MCF 10A (cell line): ENCODE data around the gene CEND1. TPM values are rescaled to one million over a fixed set of nuclear protein-coding genes. Genes with fewer than 3 reads are reported as not detected.

Experiments
- BruUV-seq: library from RNA; stranded (reverse); fragments of 400-500 nt; replicated peaks from 2 replicates; lab custom pipeline; 2021; lab: Mats Ljungman, UMichigan
- CTCF ChIA-PET: fragments of 300-600 bp; sonication (Branson Sonifier 250); formaldehyde crosslinking; extraction: SDS; loops from one replicate; lab custom pipeline; 2021; ENCODE audit warnings: antibody characterized with exemption, inconsistent platforms; lab: Yijun Ruan, JAX
- POLR2A ChIA-PET: fragments of 300-600, 350-650 bp; sonication (Branson Sonifier 250); formaldehyde crosslinking; extraction: SDS; loops from one replicate; lab custom pipeline; 2020; ENCODE audit warnings: antibody characterized with exemption, inconsistent platforms; lab: Yijun Ruan, JAX
- DNase-seq: peaks from one replicate; pipeline ENCODE4 v3.0.0-alpha.2; 2018; ENCODE audit not compliant: unreplicated experiment
- H3K27ac Mint-ChIP-seq: one replicate; pipeline ENCODE4 v1.8.0; 2022; ENCODE audit warnings: mild to moderate bottlenecking, low read depth, mixed read lengths; ENCODE audit not compliant: unreplicated experiment
- H3K27me3 Mint-ChIP-seq: one replicate; pipeline ENCODE4 v1.8.0; 2022; ENCODE audit warnings: mixed read lengths; ENCODE audit not compliant: insufficient read depth, unreplicated experiment
- H3K36me3 Mint-ChIP-seq: one replicate; pipeline ENCODE4 v1.8.0; 2022; ENCODE audit warnings: mild to moderate bottlenecking, moderate library complexity, mixed read lengths; ENCODE audit not compliant: insufficient read depth, unreplicated experiment
- H3K4me1 Mint-ChIP-seq: one replicate; pipeline ENCODE4 v1.8.0; 2022; ENCODE audit warnings: mixed read lengths; ENCODE audit not compliant: insufficient read depth, unreplicated experiment
- H3K4me3 Mint-ChIP-seq: one replicate; pipeline ENCODE4 v1.8.0; 2022; ENCODE audit warnings: mild to moderate bottlenecking, moderate library complexity, mixed read lengths; ENCODE audit not compliant: unreplicated experiment
- H3K9me3 Mint-ChIP-seq: one replicate; pipeline ENCODE4 v1.8.0; 2022; ENCODE audit warnings: mixed read lengths; ENCODE audit not compliant: unreplicated experiment
- CTCF ChIP-seq: fragments of 200-600 bp; IDR thresholded peaks from one replicate; pipeline ENCODE4 v1.8.0; 2022; ENCODE audit warnings: antibody characterized with exemption, mild to moderate bottlenecking; ENCODE audit not compliant: unreplicated experiment
- intact Hi-C: fragments of 100-400 bp; cut with micrococcal nuclease; formaldehyde crosslinking; loops from 2 replicates; pipeline ENCODE4 v1.14.1; 2022
- total RNA-seq: library from RNA; stranded (reverse); gene quantifications from 2 replicates; pipeline ENCODE4 v1.2.3, GENCODE V29; 2022

Gene CEND1
- total RNA-seq, 1 experiment from 2014 or later = not detected

DNA sequence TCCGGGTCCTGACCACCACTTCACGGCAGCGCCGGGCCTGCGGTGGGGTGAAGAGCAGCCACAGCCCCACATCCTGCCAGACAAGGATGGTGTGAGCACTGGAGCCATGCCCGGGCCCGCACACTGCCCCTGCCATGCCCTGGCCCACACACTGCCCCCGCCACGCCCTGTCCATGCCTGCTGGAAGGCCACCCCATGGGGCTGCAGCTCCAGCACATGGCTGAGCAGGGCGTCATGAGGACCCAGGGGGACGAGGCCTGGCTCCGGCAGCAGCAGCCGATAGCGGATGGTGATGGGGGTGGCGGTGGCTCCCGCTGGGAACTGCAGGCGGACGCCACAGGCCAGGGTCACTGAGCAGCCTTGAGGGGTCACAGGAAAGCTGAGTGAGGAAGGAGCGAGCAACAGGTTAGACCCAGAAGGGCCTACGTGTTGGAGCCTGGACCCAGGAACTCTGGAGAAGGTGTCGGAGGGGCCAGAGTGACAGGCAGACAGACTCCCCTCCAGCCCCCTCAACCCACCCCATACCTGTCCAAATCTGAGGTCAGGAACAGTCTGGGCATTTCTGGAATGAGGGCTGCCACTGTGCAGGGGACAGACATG lies 12.2 kb upstream of the CEND1 start:
- no peaks in the 10 kb centered on the region for H3K4me1 Mint-ChIP-seq
- BruUV-seq = no TSS peak
- TF ChIP-seq CTCF = no peak
- ChIA-PET POLR2A (interaction anchor here (1.2 to 8.3 kb wide), 2 partner anchors 9 to 17 kb away, joined by 4 to 149 read pairs; partner anchors contain the start of gene PNPLA2), CTCF (interaction anchor here (1.1 kb wide), 1 partner anchor 283 kb away, joined by 3 read pairs; no protein-coding TSS in a partner anchor)
- peaks cover 27% of the 10 kb centered on the region for H3K36me3 Mint-ChIP-seq
- intact Hi-C loops = no loop called here
- no peak overlapping the region for H3K4me3 Mint-ChIP-seq
- no peak overlapping the region for H3K27ac Mint-ChIP-seq
- no peak for DNase-seq
- no peaks in the 10 kb centered on the region for H3K9me3 Mint-ChIP-seq
- no peaks in the 10 kb centered on the region for H3K27me3 Mint-ChIP-seq

GRCh38 chr11:801097-801780 lies 11.3 kb upstream of the CEND1 start:
- no peak for DNase-seq
- Mint-ChIP-seq H3K4me1 (no peaks in the 10 kb centered on the region), H3K36me3 (peaks cover 35% of the 10 kb centered on the region), H3K9me3 (no peaks in the 10 kb centered on the region), H3K4me3 (no peak overlapping the region), H3K27ac (no peak overlapping the region), H3K27me3 (no peaks in the 10 kb centered on the region)
- POLR2A ChIA-PET = interaction anchor here (0.9 to 1.4 kb wide), 2 partner anchors 8 to 15 kb away, joined by 4 to 6 read pairs; partner anchors contain the start of gene RPLP2
- BruUV-seq = no TSS peak
- no peak for TF ChIP-seq CTCF
- CTCF ChIA-PET = interaction anchor here (1.1 kb wide), 1 partner anchor 282 kb away, joined by 3 read pairs; no protein-coding TSS in a partner anchor
- intact Hi-C loops = no loop called here

DNA sequence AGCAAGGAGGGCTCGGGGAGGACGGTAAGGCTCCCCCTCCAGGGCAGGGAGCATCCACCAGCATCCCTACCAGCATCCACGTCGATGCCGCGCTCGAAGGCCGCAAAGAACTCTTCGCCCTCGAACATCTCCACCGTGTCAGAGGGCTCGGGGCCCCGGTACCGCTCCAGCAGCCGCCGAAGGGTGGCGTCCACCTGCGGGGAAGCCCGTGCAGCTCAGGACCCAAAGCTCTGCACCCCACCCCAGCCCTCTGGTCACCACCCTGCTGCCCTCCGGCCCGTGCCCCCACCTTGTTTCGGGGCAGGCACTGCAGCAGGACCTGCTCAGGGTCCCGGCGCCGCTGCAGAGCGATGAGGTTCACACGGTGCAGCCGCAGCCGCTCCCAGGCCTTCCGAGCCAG lies 10.6 kb upstream of the CEND1 start:
- Mint-ChIP-seq H3K27ac (no peak overlapping the region), H3K4me3 (no peak overlapping the region), H3K36me3 (peaks cover 31% of the 10 kb centered on the region), H3K9me3 (no peaks in the 10 kb centered on the region), H3K27me3 (no peaks in the 10 kb centered on the region), H3K4me1 (no peaks in the 10 kb centered on the region)
- BruUV-seq = no TSS peak
- TF ChIP-seq CTCF = no peak
- POLR2A ChIA-PET = interaction anchor here (0.9 to 1.4 kb wide), 2 partner anchors 9 to 14 kb away, joined by 4 to 6 read pairs; partner anchors contain the start of gene RPLP2
- CTCF ChIA-PET = no interaction called here
- no peak for DNase-seq
- intact Hi-C loops = no loop called here

- Mint-ChIP-seq H3K27me3 (no peaks in the 10 kb centered on the region), H3K9me3 (no peaks in the 10 kb centered on the region), H3K27ac (no peak overlapping the region), H3K4me3 (no peak overlapping the region), H3K36me3 (peaks cover 33% of the 10 kb centered on the region), H3K4me1 (no peaks in the 10 kb centered on the region)
- POLR2A ChIA-PET = interaction anchor here (0.9 to 1.4 kb wide), 3 partner anchors 9 to 20 kb away, joined by 3 to 6 read pairs (median 6); partner anchors contain the start of gene RPLP2
- CTCF ChIA-PET = interaction anchor here (1.1 to 1.2 kb wide), 2 partner anchors 23 to 93 kb away, joined by 3 to 5 read pairs; partner anchors contain the start of gene GATD1
- no peak for TF ChIP-seq CTCF
- intact Hi-C loops = loop anchor here (5.0 kb wide), 1 partner anchor 37 kb away; no protein-coding TSS in a partner anchor
- DNase-seq = no peak
- no TSS peak for BruUV-seq
Measured at GRCh38 chr11:799641-800316, 9.9 kb upstream of the CEND1 start.
